GM19468 (cell line): ENCODE results near the gene WFDC5.
"Not testable (repeated sequence)": the region's sequence is repeated elsewhere in the genome, so short reads cannot be mapped to it uniquely, and the experiment has no call there.

Source experiments
- ATAC-seq: cut with Tn5 transposase; IDR thresholded peaks from one replicate; pipeline ENCODE4 v1.9.1; 2021; ENCODE audit warnings: mild to moderate bottlenecking, moderate library complexity, moderate number of reproducible peaks; ENCODE audit not compliant: unreplicated experiment; ENCODE audit errors: extremely low read depth

Gene WFDC5

DNA sequence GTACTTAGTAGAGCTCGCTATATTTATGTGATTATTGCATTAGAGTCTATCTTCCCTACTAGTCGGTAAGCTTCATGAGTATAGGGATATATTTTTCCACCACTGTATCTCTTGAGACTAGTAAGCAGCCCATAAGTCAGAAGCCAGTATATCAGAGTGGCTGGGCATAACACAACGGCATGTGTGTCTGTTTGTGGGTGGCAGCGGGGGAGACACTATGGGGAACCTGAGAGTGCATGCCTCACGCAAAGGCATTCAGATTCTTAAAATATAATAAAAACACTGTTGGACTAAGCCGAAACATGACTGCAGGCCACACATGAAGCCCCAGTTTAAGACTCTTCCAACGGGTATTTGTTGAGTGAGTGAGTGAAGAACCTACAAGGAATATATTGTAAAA lies 22.1 kb downstream of the WFDC5 start:
- no peak for ATAC-seq

DNA sequence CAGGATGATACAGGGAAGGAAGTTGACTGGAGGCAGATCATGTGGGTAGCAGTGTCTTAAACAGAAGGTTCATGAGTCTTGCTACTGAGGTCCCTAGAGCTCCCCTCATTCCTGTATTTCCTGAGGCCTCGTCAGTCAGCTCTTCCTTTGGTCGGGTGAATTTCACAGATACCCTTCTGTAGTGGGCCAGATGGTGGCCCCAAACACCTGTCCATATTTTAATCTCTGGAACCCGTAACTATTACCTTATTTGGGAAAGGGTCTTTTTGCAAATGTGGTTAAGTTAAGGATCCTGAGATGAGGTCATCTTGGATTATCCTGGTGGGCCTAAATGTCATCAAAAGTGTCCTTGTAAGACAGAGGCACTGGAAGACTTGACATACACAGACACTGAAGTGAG lies 23.6 kb downstream of the WFDC5 start:
- no peak for ATAC-seq

GRCh38 chr20:45090481-45090880 lies 24.5 kb downstream of the WFDC5 start:
- no peak for ATAC-seq

- ATAC-seq, result no peak
These were observed 26.7 kb downstream of the WFDC5 start for GRCh38 chr20:45088247-45088646.

DNA sequence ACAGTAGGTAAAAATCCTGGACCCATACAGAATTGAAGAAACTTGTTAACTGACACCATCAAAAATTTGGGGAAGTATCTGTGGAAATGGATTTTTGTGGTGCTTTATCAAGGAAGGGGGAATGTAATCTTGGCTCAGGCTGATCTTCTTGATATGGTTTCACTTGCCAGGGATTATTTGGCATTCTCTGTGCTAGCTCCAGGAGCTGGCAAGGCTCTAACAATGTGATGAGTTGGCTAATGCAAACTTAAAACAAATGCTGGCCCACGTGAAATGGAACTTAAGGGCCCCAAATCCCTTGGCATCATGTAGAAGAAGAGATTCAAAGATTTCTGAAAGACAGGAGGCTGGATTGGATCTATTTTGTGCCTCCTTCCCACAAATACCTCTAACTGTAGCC lies 27.2 kb downstream of the WFDC5 start:
- ATAC-seq, result no peak

DNA sequence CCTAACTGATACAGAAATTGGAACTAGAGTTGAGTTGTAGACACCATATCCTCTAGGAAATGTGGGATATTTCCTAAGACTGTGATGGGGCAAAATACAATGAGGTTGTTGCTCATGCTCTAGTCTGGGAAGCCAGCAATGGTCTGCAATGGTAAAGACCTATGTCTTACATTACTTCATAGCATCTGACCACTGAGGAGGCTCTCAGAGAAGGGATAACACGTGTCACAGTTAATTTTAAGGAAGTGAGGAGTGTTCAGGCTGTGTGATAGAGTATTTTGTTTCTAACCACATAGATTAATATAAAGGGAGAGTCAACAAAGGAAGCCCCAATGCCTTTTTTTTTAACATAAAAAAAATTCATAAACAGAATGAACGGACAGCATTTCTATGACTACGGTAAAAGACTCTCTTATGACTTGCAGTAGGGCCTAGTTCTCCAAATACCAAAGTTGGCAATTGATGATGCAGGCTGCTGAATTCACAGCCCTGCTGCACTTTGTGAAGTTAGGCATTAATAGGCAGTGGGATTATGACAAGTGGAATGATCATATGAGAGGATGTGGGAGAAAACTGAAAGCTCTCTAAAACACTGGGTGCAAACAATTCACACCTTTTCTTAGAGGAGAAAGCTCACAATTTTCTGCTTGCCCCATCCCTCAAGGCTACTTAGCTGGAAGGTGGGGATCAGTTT lies 27.7 kb downstream of the WFDC5 start:
- ATAC-seq, result no peak

DNA sequence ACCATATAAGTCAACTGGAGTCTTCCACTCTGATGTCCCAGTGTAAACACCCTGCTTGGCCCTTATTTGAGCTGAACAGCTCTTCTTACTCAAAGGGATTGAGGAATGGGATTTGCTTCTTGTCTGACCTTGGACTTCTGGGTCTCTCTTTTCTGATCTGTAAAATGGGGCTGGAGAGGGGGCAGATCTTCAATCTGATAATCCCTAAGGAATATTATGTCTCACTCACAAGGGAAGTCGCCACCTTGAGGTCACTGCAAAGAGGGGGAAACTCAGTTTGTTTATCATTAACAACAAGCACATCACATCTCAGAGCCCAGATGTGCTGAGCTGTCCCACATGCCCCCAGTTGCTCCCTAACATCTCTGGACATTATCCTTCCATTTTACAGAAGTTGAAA lies 29.1 kb downstream of the WFDC5 start:
- no peak for ATAC-seq

DNA sequence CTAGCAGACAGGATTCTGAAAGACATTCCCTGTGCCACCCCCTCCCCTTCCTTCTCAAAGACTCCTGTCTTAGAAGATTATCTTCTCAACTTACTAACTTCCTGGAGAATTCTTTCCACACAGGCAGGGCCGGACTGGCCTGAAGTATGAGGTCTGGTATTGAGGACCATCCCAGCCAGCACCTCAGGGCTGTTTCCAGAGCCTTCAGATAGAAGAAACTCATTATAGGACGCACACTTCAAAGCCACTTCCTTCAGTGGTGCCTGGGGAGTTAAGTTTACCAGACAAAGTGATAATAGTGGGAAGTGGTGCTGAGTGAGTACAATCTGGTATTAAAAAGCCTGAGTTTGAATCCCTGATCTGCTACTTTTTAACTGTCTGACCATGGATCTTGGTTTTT lies 29.7 kb downstream of the WFDC5 start:
- no peak for ATAC-seq

DNA sequence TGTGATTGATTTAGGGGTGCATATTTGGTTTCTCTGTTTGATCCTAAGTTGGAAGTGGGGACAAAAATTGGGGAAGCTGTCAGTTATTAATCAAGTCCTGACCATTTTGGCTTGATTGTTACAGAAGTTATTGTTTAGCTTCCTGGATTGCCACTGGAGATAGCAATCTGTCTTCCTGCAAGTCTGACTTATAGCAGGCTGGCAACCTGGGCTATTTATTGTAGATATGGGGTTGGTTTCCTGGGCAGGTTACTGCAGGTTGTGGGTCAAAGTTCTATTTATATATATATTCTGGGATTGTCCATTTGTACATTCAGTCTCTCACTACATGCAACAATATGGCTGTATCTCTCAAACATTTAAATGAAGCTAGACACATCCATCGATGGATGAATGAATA lies 31.8 kb downstream of the WFDC5 start:
- no peak for ATAC-seq

DNA sequence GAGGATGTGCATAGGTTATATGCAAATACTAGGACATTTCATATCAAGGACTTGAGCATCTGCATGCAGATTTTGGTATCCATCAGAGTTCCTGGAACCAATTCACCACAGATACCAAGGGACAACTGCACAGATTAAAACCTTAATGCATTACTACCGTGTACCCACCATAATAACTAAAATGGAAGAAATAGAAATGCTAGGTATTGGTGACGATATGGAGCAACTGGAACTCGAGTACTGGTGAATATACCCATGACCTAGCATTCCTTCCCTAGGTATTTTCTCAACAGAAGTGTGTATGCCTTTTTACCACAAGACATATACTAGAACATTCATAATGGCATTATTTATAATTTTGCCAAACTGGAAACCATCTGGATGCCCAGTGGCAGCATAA lies 32.5 kb downstream of the WFDC5 start:
- ATAC-seq, result no peak

- ATAC-seq, result no peak
These were observed 33.9 kb downstream of the WFDC5 start for GRCh38 chr20:45080867-45081624.

DNA sequence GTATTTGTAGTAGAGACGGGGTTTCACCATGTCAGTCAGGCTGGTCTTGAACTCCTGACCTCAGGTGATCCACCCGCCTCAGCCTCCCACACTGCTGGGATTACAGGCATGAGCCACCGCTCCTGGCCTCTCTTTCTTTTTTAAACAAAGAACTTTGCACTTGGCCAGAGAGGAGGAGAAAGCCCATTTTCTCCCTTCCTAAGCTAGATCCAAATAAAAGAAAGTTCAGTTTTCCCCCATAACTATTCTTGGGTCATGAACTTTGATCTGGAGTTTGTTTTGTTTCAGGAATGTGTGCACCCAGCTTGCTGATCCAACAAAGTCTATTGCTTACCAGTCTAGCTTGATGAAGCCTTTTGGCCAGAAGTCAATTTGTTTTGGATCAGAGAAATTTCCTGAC lies 37.4 kb downstream of the WFDC5 start:
- ATAC-seq, result no peak

- ATAC-seq, result no peak
These were observed 41.8 kb downstream of the WFDC5 start for GRCh38 chr20:45073221-45073620.

- ATAC-seq, result no peak
These were observed 42.9 kb downstream of the WFDC5 start for GRCh38 chr20:45072066-45072465.

DNA sequence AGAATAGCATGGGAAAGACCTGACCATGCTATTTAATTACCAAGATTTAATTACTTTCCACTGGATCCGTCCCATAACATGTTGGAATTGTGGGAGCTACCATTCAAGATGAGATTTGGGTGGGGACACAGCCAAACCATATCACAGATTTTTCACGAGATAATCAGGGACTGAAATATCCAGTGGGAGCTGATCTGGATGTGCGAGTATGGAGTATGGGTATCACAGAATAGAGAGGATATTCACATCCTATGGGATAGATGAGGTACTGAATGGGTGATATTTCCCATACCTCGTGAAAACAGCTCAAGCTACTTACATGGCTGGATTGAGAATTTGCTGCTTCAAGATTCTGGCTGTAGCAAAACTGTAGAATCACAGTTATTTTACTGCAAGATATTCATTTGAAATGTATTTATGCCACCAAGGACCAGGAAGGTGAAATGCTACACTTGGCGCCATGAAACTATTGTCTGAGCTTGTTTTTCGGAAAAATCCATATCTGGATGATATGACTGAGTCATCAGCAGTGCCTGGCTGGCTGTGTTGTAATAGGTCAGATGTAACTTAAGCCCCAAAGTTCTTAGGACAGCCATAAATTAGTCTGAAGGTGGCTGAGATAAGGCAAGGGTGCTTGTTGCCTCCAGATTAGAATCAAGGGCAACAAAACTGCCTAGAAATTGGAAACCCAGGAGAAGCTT lies 43.9 kb downstream of the WFDC5 start:
- no peak for ATAC-seq

GRCh38 chr20:45069261-45069660 lies 45.7 kb downstream of the WFDC5 start:
- no peak for ATAC-seq

DNA sequence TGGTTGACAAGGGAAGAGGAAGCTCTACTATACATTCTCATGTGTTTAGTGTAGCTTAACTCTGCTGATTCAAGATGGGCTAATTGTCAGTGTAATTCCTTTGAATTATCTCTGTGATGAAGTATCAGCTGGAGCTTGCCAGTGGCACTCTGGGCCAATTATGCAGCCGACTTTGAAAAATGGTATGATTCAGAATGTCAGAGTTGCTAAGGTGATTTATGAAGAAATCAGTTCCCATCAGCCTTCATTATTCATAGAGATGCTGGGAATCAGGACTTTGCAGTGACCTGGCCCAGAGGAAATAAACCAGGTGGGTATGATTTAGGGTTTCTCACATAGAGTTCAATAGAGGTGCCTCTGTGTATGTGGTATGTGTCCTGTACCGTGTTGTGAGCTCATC lies 47.4 kb downstream of the WFDC5 start:
- ATAC-seq, result no peak

- ATAC-seq, result no peak
These were observed 47.9 kb downstream of the WFDC5 start for GRCh38 chr20:45067087-45067486.

DNA sequence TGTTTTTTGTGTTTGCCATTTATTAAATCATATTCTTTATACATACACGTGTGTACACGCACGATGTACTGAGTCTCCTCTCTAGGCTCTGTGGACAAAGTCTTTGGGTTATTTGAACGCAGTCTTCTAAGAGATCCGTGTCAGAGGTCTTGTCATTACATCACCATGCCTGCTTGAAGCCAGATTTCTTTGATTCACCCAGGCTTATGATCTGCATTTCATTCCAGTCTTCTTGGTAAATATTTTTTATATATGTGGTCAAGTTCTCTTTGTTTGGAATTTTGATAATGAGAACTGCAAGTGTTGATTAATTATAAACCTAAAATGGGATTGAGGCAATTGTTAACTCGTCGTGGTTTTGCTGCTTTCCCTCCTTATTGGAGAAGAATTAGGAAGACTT lies 48.6 kb downstream of the WFDC5 start:
- ATAC-seq, result no peak

GRCh38 chr20:45064812-45065211 lies 50.2 kb downstream of the WFDC5 start:
- no peak for ATAC-seq

DNA sequence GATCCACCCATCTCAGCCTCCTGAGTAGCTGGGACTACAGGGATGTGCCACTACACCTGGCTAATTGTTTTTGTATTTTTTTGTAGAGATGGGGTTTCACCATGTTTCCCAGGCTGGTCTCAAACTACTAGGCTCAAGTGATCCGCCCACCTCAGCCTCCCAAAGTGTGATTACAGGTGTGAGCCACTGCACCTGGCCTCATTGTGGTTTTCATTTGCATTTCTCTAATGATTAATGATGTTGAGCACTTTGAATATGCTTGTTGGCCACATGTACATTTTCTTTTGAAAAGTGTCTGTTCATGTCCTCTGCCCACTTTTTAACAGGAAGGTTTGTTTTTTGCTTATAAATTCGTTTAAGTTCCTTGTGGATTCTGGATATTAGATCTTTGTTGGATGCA lies 51.9 kb downstream of the WFDC5 start:
- not testable (repeated sequence) for ATAC-seq
